Endometrium (tissue), 2 donors: Measurements from ENCODE around the gene MANSC1.

Experiments
- FAIRE-seq: peaks from 2 replicates; lab custom pipeline; 2012; peaks lifted over from hg19 to GRCh38; lab: Jason Lieb, UNC
- donor health status: control.
- donor health status: control.

Gene MANSC1

DNA sequence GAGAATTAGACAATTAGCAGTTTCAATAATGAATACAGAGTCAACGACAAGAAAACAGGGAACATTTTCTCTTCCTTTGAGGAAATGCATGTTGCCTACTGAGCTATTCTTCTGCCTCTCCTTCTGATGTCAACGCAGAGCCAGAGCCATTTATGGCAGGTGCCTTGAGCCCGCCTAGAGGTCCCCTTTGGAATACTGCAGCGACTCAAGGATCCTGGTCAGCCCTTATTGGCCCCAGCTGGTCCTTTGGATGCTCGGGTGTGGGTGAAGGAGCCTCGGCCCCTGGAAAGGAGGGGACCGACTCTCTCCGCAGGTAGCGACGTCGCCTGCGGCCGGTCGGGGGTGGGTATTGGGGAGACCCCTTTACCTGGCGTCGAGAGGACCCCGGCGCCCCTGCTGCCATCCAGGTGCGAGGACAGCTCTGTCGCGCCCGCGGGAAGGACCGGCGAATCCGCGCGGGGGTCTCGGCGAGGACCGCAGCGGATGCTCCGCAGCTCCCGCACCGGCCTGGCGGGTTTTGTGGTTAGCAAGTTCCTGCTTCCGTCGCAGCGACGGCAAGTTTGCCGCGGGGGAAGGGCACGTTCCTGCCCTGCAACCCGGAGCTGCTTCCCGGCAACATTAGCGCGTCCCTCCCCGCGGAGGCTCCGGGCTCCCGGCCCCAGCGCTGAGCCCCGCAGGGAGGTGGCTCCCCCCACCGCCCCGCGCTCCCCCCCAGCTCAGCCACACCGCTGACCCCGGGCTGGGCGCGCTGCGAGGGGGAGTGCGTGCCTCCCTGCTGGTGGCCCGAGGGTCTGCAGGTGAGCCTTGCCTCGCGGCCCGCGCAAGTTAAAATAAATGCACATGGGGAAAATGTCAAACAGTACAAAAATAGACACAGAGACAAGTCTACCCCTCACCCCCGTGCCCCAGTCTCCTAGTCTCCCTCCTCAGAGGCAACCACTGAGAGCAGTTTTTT is at the start of gene MANSC1:
Gene MANSC1 (minus strand): TSS at position 532 of the 955 bp plus-strand sequence. CDS start 6,928 bp downstream, outside the sequence.
- no peak for FAIRE-seq

DNA sequence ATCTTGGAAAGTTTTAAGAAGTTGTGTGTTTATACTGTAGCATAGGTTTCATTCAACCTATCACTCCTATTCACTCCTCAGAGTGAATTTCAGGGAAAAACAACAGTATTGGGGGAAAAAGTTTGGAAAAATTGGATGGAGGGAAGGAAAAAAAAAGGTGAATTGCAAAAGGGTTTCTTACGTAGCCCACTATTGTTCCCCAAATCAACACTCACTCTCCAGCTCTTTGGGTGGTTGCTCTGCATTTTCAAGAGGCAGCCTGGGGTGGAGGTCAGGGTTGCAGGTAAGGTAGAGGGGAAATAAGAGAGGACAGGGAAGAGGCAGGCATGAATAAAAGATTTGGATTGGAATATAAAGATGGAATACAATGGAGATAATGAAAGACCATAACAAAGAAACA is 49.1 kb upstream of the MANSC1 start:
- FAIRE-seq = no peak

DNA sequence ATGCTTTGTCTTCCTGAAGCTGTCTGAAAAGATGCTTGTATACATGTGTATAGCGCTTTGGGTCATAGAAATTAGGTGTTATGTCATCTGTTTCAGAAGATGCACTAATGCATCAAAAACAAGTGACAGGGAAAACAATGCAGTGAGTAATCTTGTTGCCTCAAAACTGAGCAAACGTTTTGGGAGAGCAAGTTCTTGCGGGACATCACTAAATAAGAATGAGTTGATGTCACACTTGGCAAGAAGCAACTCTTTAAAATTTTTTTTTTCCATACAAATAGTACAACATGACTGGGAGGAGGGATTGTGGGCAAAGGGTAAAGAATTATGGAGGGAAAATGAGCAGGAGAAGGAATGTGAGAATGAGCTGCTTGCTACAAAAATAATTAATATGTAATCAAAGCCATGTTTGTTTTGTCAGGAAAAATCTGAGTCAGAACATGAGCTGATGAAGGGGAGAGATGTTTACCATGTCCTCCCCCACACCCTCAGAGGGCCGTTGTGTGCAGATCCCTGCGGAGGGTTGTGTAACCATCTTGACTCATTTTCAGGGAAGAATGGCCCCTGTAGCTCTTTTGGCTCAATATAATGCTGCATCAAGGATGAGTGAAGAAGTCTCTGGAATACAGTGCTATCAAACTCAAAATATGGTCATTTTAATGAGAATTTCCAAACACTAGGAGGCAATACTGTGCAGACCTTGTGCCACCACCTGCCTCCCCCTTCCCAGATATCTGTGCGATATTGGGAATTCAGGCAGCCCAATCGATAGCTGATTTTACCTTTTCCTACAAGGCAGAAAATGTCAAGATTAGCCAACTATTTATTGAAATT is 48.2 kb upstream of the MANSC1 start:
- peak; percentile 92 for FAIRE-seq

DNA sequence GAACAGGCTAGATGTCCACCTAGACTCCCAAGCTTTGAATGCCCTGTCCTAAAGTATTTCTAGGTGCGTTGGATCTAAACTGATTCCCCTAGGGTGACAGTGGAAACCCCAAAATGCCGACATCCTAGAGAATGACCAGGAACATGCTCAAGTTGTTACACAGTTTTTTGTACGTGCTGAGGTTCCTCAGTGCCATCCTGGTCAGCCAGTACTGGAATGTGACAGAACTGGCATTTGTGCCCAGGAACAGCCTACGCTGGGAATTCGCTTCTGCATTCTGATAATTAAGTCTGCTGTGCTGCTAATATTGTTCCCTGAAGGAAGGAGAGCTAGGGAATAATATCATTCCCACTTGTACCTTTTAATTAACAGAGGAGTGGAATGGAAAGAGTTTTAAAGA is 47.1 kb upstream of the MANSC1 start:
- no peak for FAIRE-seq

DNA sequence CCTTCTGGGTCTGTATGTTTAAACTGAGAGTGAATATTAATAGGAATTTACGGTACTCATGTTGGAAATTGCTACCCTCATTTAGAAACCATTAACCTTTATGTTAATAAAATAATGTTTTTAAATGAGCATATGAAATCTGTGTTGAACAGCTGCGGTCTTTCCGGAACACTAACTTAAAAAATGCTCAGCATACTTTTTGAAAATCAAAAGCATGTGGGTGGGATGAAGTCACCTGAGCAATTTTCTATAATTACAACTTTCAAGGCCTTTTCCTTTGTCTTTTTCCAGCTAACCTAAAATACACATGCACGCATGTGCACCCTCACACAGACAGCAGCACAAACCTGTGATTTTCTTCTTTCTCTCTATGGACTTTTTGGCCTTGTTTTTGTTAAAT is 46.7 kb upstream of the MANSC1 start:
- no peak for FAIRE-seq

DNA sequence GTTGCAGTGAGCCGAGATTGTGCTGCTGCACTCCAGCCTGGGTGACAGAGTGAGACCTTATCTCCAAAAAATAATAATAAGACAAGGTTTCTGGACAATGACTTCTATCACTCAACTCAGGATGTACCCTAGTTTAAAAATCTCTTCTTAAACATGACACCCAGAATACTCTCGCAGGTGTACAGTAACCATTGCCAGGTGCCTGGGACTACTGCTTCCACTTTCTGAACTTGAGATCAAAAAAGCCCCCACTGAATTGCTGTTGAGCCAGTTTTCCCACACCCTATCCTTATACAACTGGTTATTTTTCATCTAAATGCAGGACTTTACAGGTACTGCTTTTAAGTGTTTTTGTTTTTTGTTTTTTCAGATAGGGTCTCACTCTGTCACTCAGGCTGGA is 43.1 kb upstream of the MANSC1 start:
- FAIRE-seq = no peak

DNA sequence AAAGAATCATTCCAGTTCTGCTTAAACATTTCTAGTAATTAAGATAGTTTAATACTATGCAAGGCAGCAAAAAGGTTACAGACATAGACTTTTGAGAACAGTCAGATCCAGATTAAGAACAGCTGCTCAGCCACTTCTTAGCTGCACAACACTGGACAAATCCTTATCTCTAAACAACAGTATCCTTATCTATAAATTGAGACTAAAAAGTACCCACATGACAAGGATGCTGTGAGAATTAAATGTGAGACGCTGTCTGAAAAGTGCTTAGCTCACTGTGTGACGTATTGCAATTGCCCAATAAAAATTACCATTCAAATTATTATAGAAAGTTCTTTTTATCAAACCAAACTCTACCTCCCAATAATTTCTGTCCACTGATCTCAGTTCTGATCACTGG is 42.4 kb upstream of the MANSC1 start:
- FAIRE-seq = no peak

DNA sequence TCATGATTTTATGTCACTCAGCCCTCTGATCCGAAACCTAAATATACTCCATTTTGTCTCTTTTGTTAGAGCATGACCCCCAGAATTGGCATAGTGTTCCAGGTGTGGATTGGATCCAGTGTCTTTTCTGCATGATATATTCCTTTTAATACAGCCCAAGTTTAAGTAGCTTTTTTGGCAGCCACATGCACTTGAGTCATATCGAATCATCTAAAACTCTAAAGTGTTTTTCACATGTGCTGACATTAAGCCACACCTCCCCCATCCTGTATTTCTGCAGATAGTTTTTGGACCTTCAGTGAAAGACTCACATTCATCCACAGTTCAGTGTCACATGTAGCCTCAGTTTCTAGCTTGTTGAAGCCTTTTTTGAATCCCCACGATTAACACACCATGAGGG is 37.5 kb upstream of the MANSC1 start:
- FAIRE-seq = no peak

DNA sequence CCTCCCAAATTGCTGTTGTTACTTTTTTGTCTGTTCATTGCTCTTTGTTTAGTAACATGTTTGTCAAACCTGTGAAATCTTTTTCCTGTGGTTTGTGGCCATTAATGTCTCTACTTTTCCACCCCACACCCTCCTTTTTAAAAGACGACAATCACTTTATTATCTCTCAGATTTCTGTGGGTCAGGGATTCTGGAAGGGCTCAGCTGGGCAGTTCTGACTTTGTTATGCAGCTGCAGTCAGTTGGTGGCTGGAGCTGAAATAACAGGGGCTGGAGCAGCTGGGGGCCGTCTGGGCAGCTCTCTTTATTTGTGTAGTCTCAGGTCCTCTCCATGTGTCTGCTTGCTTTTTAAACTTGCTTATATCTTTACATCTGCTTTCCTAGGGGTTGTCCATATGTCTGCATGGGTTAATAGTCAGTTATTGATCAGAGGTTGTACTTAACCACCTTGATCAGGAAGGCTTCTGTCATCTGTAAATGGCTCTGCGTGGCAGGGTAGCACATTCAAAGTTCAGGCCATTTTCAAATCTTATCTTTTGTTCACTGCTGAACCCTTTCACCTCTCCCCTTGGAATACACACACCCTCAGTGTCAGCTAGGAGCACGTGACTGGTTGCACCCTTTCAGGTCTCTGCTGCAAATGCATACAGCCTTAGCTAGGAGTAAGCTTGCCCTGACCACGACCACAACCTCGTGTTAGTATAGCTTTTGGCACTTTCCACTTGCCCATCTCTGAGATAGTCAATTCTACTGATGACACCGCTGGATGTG is 34.7 kb upstream of the MANSC1 start:
- no peak for FAIRE-seq

DNA sequence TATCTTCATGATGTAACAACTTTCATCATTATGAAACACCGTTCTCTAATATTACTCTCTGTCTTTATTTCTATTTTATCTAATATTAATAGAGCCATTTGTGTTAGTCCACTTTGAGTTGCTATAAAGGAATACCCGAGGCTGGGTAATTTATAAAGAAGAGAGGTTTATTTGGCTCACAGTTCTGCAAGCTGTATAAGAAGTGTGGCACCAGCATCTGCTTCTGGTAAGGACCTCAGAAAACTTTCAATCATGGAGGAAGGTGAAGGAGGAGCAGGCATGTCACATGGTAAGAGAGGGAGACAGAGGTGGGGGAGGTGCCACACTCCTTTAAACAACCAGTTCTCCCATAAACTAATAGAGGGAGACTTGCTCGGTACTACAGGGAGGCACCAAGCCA is 31.9 kb upstream of the MANSC1 start:
- FAIRE-seq = no peak

DNA sequence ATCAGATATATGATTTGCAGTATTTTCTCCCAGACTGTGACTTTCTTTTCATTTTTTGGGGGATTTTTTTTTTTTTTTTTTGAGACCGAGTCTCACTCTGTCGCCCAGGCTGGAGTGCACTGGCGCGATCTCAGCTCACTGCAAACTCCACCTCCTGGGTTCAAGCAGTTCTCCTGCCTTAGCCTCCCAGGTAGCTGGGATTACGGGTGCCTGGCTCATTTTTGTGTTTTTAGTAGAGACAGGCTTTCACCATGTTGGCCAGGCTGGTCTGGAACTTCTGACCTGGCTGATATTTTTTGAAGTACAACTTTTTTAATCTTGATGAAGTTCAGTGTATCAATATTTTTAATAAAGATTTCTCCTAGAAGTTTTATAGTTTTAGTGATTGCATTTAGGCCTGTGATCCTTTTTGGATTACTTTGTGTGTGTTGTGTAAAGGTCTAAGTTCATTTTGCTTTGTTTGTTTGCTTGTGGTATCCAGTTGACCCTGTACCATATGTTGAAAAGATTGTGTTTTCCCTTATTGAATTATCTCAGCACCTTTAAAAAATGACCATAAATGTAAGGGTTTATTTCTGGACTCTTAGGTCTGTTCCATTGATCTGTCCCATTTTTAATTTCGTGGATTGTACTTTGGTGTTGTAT is 31.0 kb upstream of the MANSC1 start:
- FAIRE-seq = no peak

DNA sequence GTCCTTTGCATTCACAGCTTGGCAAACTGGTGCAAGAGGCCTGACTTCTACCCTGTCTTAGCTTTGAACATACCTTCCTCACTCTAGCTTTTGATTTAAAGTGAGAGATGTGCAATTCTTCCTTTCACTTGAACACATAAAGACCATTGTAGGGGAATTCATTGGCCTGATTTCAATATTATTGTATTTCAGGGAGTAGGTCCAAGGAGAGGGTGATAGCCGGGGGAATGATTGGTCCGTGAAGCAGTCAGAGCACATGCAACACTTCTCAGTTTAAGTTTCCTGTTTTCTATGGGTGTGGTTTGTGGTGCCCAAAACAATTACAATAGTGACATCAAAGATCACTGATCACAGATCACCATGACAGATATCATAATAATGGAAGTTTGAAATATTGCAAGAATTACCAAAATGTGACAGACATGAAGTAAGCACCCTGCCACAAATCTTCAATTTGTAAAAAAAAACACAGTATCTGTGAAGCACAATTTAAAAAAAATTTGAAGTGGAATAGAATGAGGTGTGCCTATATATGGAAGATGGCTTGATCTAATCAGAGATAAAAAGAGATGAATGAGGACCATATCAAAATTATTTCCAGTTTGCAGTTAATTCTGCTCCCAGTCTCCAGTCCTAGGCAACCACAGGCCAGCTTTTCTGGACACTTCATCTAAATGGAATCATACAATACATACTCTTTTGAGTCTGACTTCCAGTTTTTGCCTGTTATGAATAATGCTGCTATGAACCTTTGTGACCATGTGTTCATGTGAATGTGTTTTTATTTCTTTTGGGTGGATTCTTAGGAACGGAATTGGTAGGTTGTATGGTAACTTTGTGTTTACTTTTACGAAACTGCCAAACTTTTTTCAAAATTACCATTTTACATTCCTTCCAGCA is 30.0 kb upstream of the MANSC1 start:
- FAIRE-seq = no peak

DNA sequence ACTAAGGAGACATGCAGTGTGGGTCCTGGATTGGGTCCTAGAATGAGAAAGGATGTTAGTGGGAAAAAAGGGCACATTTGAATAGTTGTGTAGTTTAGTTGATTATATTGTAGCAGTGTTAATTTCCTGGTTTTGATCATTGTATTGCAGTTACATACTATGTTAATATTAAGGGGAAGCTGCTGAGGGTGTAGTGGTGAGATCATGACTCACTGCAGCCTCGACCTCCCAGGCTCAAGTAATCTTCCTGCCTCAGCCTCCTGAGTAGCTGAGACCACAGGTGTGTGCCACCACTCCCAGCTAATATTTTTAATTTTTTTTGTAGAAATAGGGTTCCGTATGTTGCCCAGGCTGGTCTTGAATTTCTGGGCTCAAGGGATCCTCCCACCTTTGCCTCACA is 28.6 kb upstream of the MANSC1 start:
- FAIRE-seq = no peak

DNA sequence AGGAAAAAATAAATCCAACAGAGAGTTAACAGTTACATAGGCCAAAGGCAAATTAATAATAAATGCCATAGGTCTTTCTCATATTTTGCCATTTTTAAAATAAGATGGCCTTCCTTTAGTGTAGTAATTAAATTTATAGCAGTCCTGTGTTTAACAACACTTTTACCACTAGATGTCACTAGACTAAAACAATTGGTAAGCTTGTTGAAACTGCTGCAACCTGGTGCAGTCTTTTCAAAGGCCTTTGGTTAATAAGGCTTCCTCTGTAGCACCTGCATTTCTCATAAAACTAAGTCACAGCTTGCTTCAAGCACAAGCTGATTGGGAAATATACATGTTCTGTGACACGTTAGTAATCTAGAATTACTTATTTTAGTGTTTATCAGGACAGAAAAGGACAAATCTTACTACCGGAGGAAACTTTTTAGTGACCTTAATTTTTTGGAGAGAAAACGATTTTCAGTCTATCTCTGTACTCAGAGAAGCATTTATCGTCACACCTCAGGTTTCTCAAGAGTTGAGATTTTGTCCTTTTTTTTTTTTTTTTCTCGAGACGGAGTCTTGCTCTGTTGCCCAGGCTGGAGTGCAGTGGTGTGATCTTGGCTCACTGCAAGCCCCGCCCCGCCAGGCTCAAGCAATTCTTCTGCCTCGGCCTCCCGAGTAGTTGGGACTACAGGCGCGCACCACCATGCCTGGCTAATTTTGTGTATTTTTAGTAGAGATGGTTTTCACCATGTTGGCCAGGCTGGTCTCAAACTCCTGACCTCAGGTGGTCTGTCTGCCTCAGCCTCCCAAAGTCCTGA is 26.8 kb upstream of the MANSC1 start:
- FAIRE-seq = peak; percentile 93

DNA sequence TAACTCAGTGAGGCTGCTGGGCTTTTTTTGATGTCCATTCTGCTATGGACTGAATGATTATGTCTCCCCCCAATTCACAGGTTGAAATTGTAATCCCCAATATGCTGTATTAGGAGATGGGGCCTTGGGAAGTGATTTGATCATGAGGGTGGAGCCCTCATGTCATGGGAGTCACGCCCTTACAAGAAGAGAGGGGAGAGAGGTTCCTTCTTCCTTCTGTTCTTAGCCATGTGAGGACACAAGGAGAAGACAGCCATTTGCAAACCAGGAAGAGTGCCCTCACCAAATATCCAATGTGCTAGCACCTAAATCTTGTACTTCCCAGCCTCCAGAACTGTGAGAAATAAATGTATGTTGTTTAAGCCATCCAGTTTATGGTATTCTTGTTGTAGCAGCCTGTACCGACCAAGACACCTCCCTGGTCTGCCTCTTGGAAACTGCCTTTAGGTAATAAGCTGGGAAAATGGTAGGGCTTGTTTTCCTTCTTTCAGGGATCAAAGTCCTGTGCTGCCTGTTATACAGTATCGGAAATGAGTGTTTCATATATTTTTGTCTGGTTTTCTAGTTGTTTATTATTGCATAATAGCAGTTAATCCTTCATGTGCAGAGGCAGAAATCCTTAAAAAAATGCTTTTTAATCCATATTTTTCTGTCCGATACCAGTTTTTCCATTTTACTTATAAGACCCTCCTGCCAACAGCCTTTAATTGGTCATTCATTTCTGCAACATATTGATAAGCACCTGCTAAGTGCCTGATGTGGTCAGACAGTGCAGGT is 23.1 kb upstream of the MANSC1 start:
- FAIRE-seq = no peak

DNA sequence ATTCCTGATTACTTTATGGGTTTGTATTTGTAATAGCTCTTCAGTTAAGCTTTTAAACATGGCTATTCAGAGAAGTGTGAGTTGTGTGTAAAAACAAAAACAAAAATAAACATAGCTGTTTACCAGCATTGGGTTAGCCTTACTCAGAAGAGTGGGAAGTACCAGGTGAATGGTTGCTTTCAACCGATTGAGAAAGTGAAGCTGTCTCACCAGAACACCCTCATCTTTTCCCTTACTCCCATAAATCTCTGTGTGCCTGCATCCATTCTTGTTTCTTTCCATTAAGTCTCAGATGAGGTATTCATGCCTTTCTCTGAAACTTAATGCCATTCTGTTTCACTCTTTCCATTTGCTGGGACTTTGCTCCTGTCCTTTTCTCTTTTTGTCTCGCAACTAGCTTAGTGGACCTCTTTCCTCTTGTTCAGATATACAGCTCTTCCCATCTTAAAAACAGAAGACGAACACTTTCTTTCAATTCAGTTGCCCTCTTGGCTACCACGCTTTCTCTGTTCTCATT is 17.5 kb upstream of the MANSC1 start:
- FAIRE-seq = no peak

DNA sequence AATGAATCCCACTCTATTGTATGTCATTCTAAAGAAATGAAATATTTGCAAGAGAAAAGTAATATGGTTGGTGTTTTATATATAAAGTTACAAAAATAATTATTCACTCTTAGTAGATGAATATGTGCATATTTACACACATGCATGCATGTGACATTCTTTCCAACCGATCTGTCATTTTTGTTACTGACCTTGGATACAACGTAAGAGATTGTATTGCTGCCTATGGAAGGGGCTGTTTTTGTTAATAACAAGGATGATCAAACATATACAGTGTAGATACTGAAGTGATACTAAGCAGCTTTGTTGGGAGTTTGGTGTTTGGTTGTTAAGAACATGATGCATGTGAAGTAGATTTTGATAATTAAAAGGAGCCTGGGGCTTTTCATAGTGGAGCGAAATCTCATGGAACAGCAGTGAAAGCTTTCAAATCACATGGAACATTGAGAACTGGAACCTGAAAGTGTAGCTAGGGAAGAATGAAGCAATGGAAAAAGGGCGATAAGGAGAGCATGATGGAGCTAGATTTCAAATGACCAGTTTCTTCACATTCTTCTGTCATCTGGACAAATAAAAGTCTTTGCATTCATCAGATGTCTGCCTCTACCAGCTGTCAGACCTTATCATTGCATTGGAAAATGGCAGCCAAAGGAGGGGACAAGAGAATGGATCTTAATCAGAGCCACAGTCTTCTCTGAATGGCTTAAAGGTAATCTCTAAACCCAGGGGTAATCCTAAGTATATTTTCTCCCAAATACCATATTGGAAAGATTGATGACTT is 16.8 kb upstream of the MANSC1 start:
- FAIRE-seq = no peak

DNA sequence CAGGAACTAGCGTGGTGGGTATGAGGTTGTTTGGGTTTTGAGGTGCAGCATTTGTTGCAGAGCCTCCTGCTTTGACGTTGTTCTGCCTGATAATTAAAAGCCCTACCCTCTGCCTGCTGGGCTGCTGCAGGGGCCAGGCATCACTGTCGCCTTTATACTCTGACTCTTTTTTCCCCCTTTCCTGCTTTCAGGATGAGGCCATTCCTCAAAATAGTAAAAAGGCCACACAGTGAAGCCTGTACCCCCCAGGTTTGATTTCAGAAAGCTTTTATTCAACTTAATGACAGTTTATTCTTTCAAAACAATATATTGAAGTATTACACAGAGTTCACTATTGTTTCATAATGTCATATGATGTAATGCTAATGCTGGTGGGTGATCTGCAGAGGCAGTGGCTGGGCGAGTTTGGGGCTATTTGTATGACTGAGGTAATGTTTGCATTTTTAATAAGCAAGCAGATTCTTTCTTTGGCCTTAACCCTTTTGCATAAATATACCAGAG is 15.9 kb upstream of the MANSC1 start:
- no peak for FAIRE-seq
